IPS-20b (cell line): ENCODE measurements around the gene IKZF1.

Experiments
- H3K27ac ChIP-seq: one replicate; pipeline ENCODE4 v1.5.1; 2013; ENCODE audit warnings: low read length
- H3K27me3 ChIP-seq: 2 replicates; pipeline ENCODE4 v1.6.1; 2013; ENCODE audit warnings: mild to moderate bottlenecking, low read length, inconsistent platforms; ENCODE audit not compliant: insufficient read depth
- H3K36me3 ChIP-seq: 2 replicates; pipeline ENCODE4 v1.6.1; 2013; ENCODE audit warnings: low read depth, mild to moderate bottlenecking, inconsistent platforms, low read length, moderate library complexity; ENCODE audit not compliant: insufficient read depth
- H3K4me1 ChIP-seq: 2 replicates; pipeline ENCODE4 v1.6.1; 2013; ENCODE audit warnings: mild to moderate bottlenecking, control low read depth, inconsistent platforms, low read length, moderate library complexity; ENCODE audit not compliant: insufficient read depth
- H3K4me3 ChIP-seq: 2 replicates; pipeline ENCODE4 v1.5.1; 2013; ENCODE audit warnings: mild to moderate bottlenecking, low read length, inconsistent platforms
- H3K9ac ChIP-seq: 2 replicates; pipeline ENCODE4 v1.6.1; 2013; ENCODE audit warnings: low read depth, mild to moderate bottlenecking, inconsistent platforms, low read length, moderate library complexity
- H3K9me3 ChIP-seq: 2 replicates; pipeline ENCODE4 v1.6.1; 2013; ENCODE audit warnings: mild to moderate bottlenecking, low read depth, low read length, inconsistent platforms; ENCODE audit not compliant: insufficient read depth

IKZF1 gene

DNA sequence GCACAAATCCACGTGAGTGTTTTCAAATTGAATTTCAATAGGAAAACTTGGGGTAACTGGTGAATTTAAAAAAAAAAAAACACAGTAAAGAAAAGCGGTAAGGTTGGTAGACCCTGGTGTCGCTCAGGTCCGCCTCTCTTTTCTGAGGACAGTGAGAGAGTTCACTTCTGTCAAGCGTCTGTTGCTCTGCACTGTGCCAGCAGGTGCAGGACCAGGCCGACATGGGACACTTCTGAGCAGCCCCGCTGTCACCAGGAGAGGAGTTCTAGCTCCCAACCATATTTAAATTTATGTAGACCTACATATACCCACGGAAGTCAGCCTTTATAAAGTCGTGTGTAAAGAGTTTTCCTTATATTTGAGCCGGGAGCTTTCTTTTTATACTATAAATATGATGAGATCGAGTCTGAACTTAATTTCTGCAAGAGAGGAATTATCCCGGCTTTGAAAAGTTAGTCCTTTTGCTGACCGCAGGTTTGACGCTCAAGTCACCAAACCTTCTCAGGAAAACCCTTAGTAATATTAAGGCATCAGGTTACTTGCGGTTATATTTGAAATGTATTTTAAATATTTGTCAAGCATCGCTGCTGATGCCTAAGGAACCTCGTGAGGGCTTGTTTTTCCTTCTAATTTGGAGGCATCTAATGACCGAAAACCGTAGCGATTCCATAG, 531 bp downstream of the IKZF1 start:
- Histone ChIP-seq H3K4me3 (peak overlapping the region; percentile 68), H3K27me3 (peaks cover 72% of the 10 kb centered on the region), H3K9ac (no peak overlapping the region), H3K27ac (no peak overlapping the region), H3K9me3 (no peaks in the 10 kb centered on the region), H3K36me3 (no peaks in the 10 kb centered on the region), H3K4me1 (peaks cover 15% of the 10 kb centered on the region; the same call in 1 of the 2 replicates)

- Histone ChIP-seq H3K36me3 (no peaks in the 10 kb centered on the region), H3K27ac (no peak overlapping the region), H3K9me3 (no peaks in the 10 kb centered on the region), H3K4me1 (peaks cover 19% of the 10 kb centered on the region; the same call in 1 of the 2 replicates), H3K4me3 (no peak overlapping the region), H3K27me3 (peaks cover 72% of the 10 kb centered on the region), H3K9ac (no peak overlapping the region)
These were observed 1.3 kb downstream of the IKZF1 start for GRCh38 chr7:50305583-50306493.

DNA sequence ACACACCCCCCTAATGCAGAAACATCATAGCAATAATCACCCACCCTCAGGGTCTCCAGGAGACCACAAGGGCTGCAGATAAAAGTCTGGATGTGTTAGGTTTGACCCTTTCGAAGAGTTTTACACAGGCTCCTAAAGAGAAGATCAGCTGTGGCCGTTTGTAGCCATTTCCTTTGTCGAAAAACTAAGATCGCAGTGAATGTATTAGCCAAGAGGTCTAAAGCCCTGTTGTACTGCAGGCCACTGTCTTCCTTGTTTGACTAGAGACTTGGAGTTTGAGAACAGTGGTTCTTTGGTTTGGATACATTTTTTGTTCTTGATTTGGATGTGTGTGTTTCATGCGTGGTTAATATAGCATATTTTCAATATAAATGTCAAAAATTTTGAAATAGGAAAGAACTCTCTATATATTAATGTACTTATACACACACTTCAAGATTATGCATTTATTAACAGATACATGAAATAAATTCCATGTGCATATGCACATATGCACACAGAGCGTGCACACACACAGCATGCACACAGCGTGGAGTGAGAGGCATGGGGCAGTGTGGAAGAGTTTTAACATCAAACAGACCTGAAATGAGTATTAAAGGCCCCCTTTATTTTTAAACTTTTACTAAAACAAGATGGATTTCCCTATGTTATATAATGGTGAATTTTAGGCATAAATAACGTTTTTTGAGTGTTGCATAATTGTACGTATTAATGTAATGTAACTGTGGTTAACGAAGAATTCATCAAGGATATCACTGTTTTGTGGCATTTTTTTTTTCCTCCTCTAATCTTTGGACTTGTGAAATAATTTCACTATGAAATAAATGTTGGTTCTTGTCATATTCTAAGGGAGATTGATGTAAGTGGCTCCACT, 2.2 kb downstream of the IKZF1 start:
- H3K4me1 ChIP-seq: peaks cover 19% of the 10 kb centered on the region; the same call in 1 of the 2 replicates
- H3K9ac ChIP-seq: no peak overlapping the region
- H3K27me3 ChIP-seq: peaks cover 68% of the 10 kb centered on the region
- H3K4me3 ChIP-seq: no peak overlapping the region
- H3K36me3 ChIP-seq: no peaks in the 10 kb centered on the region
- no peaks in the 10 kb centered on the region for H3K9me3 ChIP-seq
- H3K27ac ChIP-seq: no peak overlapping the region

GRCh38 chr7:50307368-50308032, 3.0 kb downstream of the IKZF1 start:
- Histone ChIP-seq H3K27ac (no peak overlapping the region), H3K9me3 (no peaks in the 10 kb centered on the region), H3K9ac (no peak overlapping the region), H3K4me3 (no peak overlapping the region), H3K36me3 (no peaks in the 10 kb centered on the region), H3K27me3 (peaks cover 61% of the 10 kb centered on the region), H3K4me1 (peaks cover 19% of the 10 kb centered on the region; the same call in 1 of the 2 replicates)

GRCh38 chr7:50308203-50308531, 3.7 kb downstream of the IKZF1 start:
- Histone ChIP-seq H3K27me3 (peaks cover 54% of the 10 kb centered on the region), H3K4me3 (no peak overlapping the region), H3K4me1 (peaks cover 25% of the 10 kb centered on the region; the same call in 1 of the 2 replicates), H3K36me3 (no peaks in the 10 kb centered on the region), H3K9me3 (no peaks in the 10 kb centered on the region), H3K9ac (no peak overlapping the region), H3K27ac (no peak overlapping the region)

DNA sequence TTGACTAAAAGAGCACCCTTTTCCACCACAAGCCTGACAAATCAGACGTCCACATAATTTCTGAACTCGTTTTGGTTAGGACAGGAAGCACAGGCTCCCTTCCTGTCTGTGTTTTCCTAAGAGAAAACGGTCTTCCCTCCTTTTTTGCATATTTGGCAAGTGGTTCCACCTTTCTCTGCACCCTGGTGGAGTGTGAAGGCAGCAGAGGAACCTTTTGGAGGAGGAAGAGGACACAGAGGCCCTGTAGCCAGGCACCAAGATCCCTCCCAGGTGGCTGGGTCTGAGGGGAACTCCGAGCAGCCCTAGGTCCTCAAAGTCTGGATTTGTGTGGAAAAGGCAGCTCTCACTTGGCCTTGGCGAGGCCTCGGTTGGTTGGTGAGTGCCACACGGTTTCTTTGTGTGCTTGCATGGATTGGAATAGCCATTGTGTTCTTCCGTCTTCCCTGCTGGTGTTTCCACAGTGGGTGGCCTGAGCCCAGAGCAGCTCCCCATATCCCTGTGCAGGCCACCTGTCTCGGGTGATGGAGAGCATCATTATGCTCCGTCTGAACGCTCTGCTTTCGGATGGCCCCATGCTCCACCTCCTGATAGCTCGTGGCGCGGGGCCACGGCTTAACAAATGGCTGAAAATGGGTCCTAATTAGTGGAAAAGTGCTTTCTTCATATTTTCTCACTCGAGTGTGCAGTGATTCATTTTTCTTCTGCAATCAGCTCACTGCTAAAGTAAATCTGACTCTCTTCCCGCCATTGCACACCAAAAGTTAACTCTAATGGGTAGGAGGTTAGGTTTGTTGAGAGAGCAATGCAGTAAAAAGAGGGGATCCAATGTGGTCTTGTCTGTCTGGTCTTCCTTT, 4.2 kb downstream of the IKZF1 start:
- Histone ChIP-seq H3K9me3 (no peaks in the 10 kb centered on the region), H3K9ac (no peak overlapping the region), H3K27ac (no peak overlapping the region), H3K4me1 (peaks cover 27% of the 10 kb centered on the region; the same call in 1 of the 2 replicates), H3K36me3 (no peaks in the 10 kb centered on the region), H3K27me3 (peaks cover 49% of the 10 kb centered on the region), H3K4me3 (no peak overlapping the region)

- Histone ChIP-seq H3K9me3 (no peaks in the 10 kb centered on the region), H3K4me3 (no peak overlapping the region), H3K27me3 (peaks cover 45% of the 10 kb centered on the region), H3K9ac (no peak overlapping the region), H3K36me3 (no peaks in the 10 kb centered on the region), H3K4me1 (peaks cover 28% of the 10 kb centered on the region; the same call in 1 of the 2 replicates), H3K27ac (no peak overlapping the region)
These were observed 5.2 kb downstream of the IKZF1 start for GRCh38 chr7:50309721-50310120.

DNA sequence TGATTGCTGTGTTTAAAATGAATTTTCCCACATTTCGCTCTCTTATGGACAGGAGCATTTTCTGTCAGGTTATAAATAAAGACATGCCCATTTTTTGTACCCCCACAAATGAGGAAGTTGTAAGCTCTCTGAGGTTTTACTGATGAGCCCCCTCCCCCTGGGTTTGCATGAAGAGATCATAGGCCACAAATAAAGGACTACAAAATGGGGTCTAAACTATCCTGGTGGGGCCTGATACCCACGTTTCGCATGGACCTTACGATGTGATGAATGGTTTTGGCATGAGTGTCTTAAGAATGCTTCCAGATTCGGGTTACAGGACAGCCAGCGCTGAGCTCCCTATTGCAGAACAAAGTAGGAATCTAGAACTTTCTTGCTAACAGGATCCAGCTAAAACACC, 5.8 kb downstream of the IKZF1 start:
- no peaks in the 10 kb centered on the region for H3K36me3 ChIP-seq
- H3K4me3 ChIP-seq: no peak overlapping the region
- no peak overlapping the region for H3K27ac ChIP-seq
- peaks cover 29% of the 10 kb centered on the region; the same call in 1 of the 2 replicates for H3K4me1 ChIP-seq
- peaks cover 39% of the 10 kb centered on the region for H3K27me3 ChIP-seq
- no peak overlapping the region for H3K9ac ChIP-seq
- no peaks in the 10 kb centered on the region for H3K9me3 ChIP-seq

DNA sequence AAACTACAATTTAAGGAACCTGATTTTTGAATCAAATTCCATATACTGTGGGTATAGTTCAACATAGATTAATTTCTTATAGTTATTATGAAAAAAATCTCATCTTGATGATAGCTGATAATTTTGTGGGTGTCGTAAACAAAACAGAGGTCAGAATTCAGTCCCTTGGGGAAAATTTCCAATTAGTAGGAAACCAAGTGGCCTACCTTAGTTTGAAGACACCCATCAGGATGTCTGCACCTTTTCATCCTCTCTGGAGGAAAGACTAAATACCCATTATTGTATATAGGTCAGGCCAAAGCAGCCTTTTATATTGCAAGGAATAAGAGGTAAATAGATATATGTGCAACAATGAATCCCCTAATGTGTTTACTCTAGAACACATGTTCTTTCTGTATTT, 6.4 kb downstream of the IKZF1 start:
- H3K27me3 ChIP-seq: peaks cover 33% of the 10 kb centered on the region
- no peak overlapping the region for H3K9ac ChIP-seq
- no peaks in the 10 kb centered on the region for H3K36me3 ChIP-seq
- H3K4me1 ChIP-seq: peaks cover 33% of the 10 kb centered on the region; the same call in 1 of the 2 replicates
- no peaks in the 10 kb centered on the region for H3K9me3 ChIP-seq
- no peak overlapping the region for H3K4me3 ChIP-seq
- no peak overlapping the region for H3K27ac ChIP-seq

- Histone ChIP-seq H3K4me3 (no peak overlapping the region), H3K4me1 (peaks cover 40% of the 10 kb centered on the region), H3K9me3 (no peaks in the 10 kb centered on the region), H3K9ac (no peak overlapping the region), H3K36me3 (no peaks in the 10 kb centered on the region), H3K27me3 (peaks cover 17% of the 10 kb centered on the region; the same call in 1 of the 2 replicates), H3K27ac (no peak overlapping the region)
These were observed 8.0 kb downstream of the IKZF1 start for GRCh38 chr7:50312250-50313162.
